H9 (cell line): Measurements from ENCODE around the gene OLA1. TPM values are rescaled to one million over a fixed set of nuclear protein-coding genes. Genes with fewer than 3 reads are reported as not detected.

ENCODE experiments used
- DNase-seq: peaks from one replicate; pipeline ENCODE4 v3.0.0-alpha.2; 2017
- H2AFZ ChIP-seq: one replicate; pipeline ENCODE4 v1.6.1; 2013; ENCODE audit warnings: mild to moderate bottlenecking, low read length, control low read depth, moderate library complexity
- H2AK5ac ChIP-seq: 2 replicates; pipeline ENCODE4 v1.6.1; 2013; ENCODE audit warnings: low read length, control low read depth, mixed read lengths; ENCODE audit not compliant: insufficient read length
- H2BK120ac ChIP-seq: one replicate; pipeline ENCODE4 v1.6.1; 2013; ENCODE audit warnings: low read depth, mild to moderate bottlenecking, low read length, control low read depth, inconsistent platforms; ENCODE audit not compliant: poor library complexity, severe bottlenecking
- H2BK12ac ChIP-seq: 2 replicates; pipeline ENCODE4 v1.6.1; 2013; ENCODE audit warnings: low read length, control low read depth, mixed read lengths, low read depth; ENCODE audit not compliant: insufficient read length
- H2BK15ac ChIP-seq: 2 replicates; pipeline ENCODE4 v1.6.1; 2013; ENCODE audit warnings: low read depth, low read length, control low read depth
- H2BK20ac ChIP-seq: one replicate; pipeline ENCODE4 v1.6.1; 2013; ENCODE audit warnings: low read depth, mild to moderate bottlenecking, low read length, control low read depth, inconsistent platforms; ENCODE audit not compliant: poor library complexity, severe bottlenecking
- H2BK5ac ChIP-seq: 2 replicates; pipeline ENCODE4 v1.6.1; 2013; ENCODE audit warnings: low read length, control low read depth, mixed read lengths; ENCODE audit not compliant: insufficient read length
- H3K14ac ChIP-seq: 2 replicates; pipeline ENCODE4 v1.6.1; 2013; ENCODE audit warnings: low read length, control low read depth; ENCODE audit not compliant: insufficient read depth
- H3K18ac ChIP-seq: 2 replicates; pipeline ENCODE4 v1.6.1; 2013; ENCODE audit warnings: low read depth, mild to moderate bottlenecking, mixed read lengths, low read length, control low read depth; ENCODE audit not compliant: insufficient read length
- H3K23ac ChIP-seq: 2 replicates; pipeline ENCODE4 v1.6.1; 2013; ENCODE audit warnings: low read length, control low read depth, mixed read lengths, low read depth; ENCODE audit not compliant: insufficient read length
- H3K23me2 ChIP-seq: 2 replicates; pipeline ENCODE4 v1.6.1; 2013; ENCODE audit warnings: low read depth, mild to moderate bottlenecking, mixed read lengths, low read length, control low read depth; ENCODE audit not compliant: insufficient read length, poor library complexity, severe bottlenecking
- H3K27ac ChIP-seq: 2 replicates; pipeline ENCODE4 v1.5.1; 2013; ENCODE audit warnings: low read length, control low read depth, mixed read lengths, low read depth; ENCODE audit not compliant: insufficient read length
- H3K27me3 ChIP-seq: 2 replicates; pipeline ENCODE4 v1.6.1; 2013; ENCODE audit warnings: low read length, control low read depth, inconsistent platforms; ENCODE audit not compliant: insufficient read depth
- H3K4ac ChIP-seq: 2 replicates; pipeline ENCODE4 v1.6.1; 2013; ENCODE audit warnings: low read depth, mild to moderate bottlenecking, control low read depth, inconsistent platforms, low read length, moderate library complexity
- H3K4me1 ChIP-seq: 2 replicates; pipeline ENCODE4 v1.6.1; 2013; ENCODE audit warnings: low read length, control low read depth, inconsistent platforms; ENCODE audit not compliant: insufficient read depth
- H3K4me2 ChIP-seq: 2 replicates; pipeline ENCODE4 v1.6.1; 2013; ENCODE audit warnings: low read length, control low read depth, mixed read lengths; ENCODE audit not compliant: insufficient read length, insufficient read depth
- H3K56ac ChIP-seq: 2 replicates; pipeline ENCODE4 v1.6.1; 2013; ENCODE audit warnings: low read depth, mild to moderate bottlenecking, mixed read lengths, low read length, control low read depth; ENCODE audit not compliant: insufficient read length
- H3K79me1 ChIP-seq: 2 replicates; pipeline ENCODE4 v1.6.1; 2013; ENCODE audit warnings: low read depth, mild to moderate bottlenecking, moderate library complexity, low read length, control low read depth, inconsistent platforms; ENCODE audit not compliant: insufficient read depth, poor library complexity, severe bottlenecking
- H3K79me2 ChIP-seq: 2 replicates; pipeline ENCODE4 v1.6.1; 2013; ENCODE audit warnings: low read length, control low read depth, inconsistent platforms; ENCODE audit not compliant: insufficient read depth
- H3K9ac ChIP-seq: 2 replicates; pipeline ENCODE4 v1.6.1; 2013; ENCODE audit warnings: low read length, control low read depth, mixed read lengths; ENCODE audit not compliant: insufficient read length; ENCODE audit errors: extremely low read depth
- H3K9me3 ChIP-seq: one replicate; pipeline ENCODE4 v1.6.1; 2013; ENCODE audit warnings: low read depth, low read length, inconsistent platforms; ENCODE audit not compliant: control insufficient read depth
- H3T11ph ChIP-seq: one replicate; pipeline ENCODE4 v1.6.1; 2013; ENCODE audit warnings: mild to moderate bottlenecking, low read length, control low read depth, inconsistent platforms
- H4K20me1 ChIP-seq: one replicate; pipeline ENCODE4 v1.6.1; 2013; ENCODE audit not compliant: control insufficient read depth, insufficient read length, insufficient read depth
- H4K5ac ChIP-seq: 2 replicates; pipeline ENCODE4 v1.6.1; 2013; ENCODE audit warnings: low read depth, mild to moderate bottlenecking, mixed read lengths, low read length, control low read depth; ENCODE audit not compliant: insufficient read length
- H4K8ac ChIP-seq: replicated peaks from 2 replicates; pipeline ENCODE4 v1.6.1; 2013; ENCODE audit warnings: low read length, control low read depth, mixed read lengths, low read depth; ENCODE audit not compliant: insufficient read length
- H4K91ac ChIP-seq: 2 replicates; pipeline ENCODE4 v1.6.1; 2013; ENCODE audit warnings: low read depth, mild to moderate bottlenecking, moderate library complexity, mixed read lengths, low read length, control low read depth; ENCODE audit not compliant: insufficient read length
- H3K27ac Mint-ChIP-seq, 3 experiments: 2 replicates in 2 of 3; 3 replicates in 1 of 3; pipeline ENCODE4 v1.8.0; 2020 to 2021; ENCODE audit warnings: mixed read lengths in 3 of 3, mild to moderate bottlenecking in 1 of 3, moderate library complexity in 1 of 3
- H3K27me3 Mint-ChIP-seq: 2 replicates; pipeline ENCODE4 v1.8.0; 2021; ENCODE audit warnings: low read depth, mild to moderate bottlenecking, moderate library complexity, mixed read lengths
- H3K36me3 Mint-ChIP-seq, 3 experiments: 2 replicates in 2 of 3; 3 replicates in 1 of 3; pipeline ENCODE4 v1.8.0; 2020 to 2021; ENCODE audit warnings: low read depth in 3 of 3, mixed read lengths in 3 of 3; ENCODE audit not compliant: insufficient read depth in 1 of 3
- H3K4me1 Mint-ChIP-seq, 2 experiments: 2 replicates each; pipeline ENCODE4 v1.8.0; 2020; ENCODE audit warnings: mixed read lengths in 2 of 2
- H3K4me3 Mint-ChIP-seq, 2 experiments: 2 replicates in 1 of 2; 3 replicates in 1 of 2; pipeline ENCODE4 v1.8.0; 2020 to 2021; ENCODE audit warnings: mild to moderate bottlenecking in 2 of 2, mixed read lengths in 2 of 2, moderate library complexity in 1 of 2
- H3K9me3 Mint-ChIP-seq, 2 experiments: 2 replicates in 1 of 2; 3 replicates in 1 of 2; pipeline ENCODE4 v1.8.0; 2020; ENCODE audit warnings: mild to moderate bottlenecking in 2 of 2, mixed read lengths in 2 of 2, moderate library complexity in 1 of 2
- CTCF ChIP-seq: fragments of 200-600 bp; sonication (generic); conservative IDR thresholded peaks from 3 replicates; pipeline ENCODE4 v1.8.0; 2021; ENCODE audit warnings: antibody characterized with exemption, mild to moderate bottlenecking
- WGBS: extraction: QIAGEN DNeasy Blood & Tissue Kit; methylation state at CpG from one replicate; pipeline ENCODE4 v1.1.7; 2013; ENCODE audit warnings: missing lambda C conversion rate, low lambda C conversion rate, mixed read lengths; ENCODE audit not compliant: insufficient read length; ENCODE audit errors: extremely low coverage; 5-methylcytosine and 5-hydroxymethylcytosine counted together
- total RNA-seq: library from RNA; stranded (reverse); gene quantifications from 2 replicates; pipeline ENCODE4 v1.2.1, GENCODE V29; 2021

Gene OLA1
- total RNA-seq, 1 experiment from 2014 or later = 133 TPM

GRCh38 chr2:174282441-174282840 lies 34.1 kb upstream of the OLA1 start:
- no peak overlapping the region for H3K4me2 ChIP-seq
- no peaks in the 10 kb centered on the region for H3K9me3 Mint-ChIP-seq
- no peak overlapping the region for H4K8ac ChIP-seq

More at GRCh38 chr2:174282441-174282840, 34.1 kb upstream of the OLA1 start:
- Histone ChIP-seq H3K18ac (no peak overlapping the region), H4K91ac (no peak overlapping the region), H2BK20ac (no peak overlapping the region), H3K79me1 (no peaks in the 10 kb centered on the region), H2BK12ac (no peak overlapping the region), H2AFZ (no peak overlapping the region), H3K4me1 (no peaks in the 10 kb centered on the region), H3K79me2 (no peaks in the 10 kb centered on the region), H3K9ac (no peak overlapping the region), H2BK15ac (no peak overlapping the region), H3K27me3 (no peaks in the 10 kb centered on the region), H3K23ac (no peak overlapping the region), H2BK120ac (no peak overlapping the region), H4K5ac (no peak overlapping the region), H3K56ac (no peak overlapping the region), H3K23me2 (no peaks in the 10 kb centered on the region), H3K4ac (no peak overlapping the region), H2BK5ac (no peak overlapping the region), H3T11ph (no peak overlapping the region), H3K27ac (no peak overlapping the region), H3K9me3 (no peaks in the 10 kb centered on the region), H3K14ac (no peak overlapping the region), H2AK5ac (no peak overlapping the region), H4K20me1 (no peaks in the 10 kb centered on the region)
- H3K27ac Mint-ChIP-seq = no peak overlapping the region
- H3K4me1 Mint-ChIP-seq = peaks cover 12 to 16% of the 10 kb centered on the region in 2 experiments
- no peak overlapping the region for H3K4me3 Mint-ChIP-seq
- DNase-seq = no peak
- no peaks in the 10 kb centered on the region for H3K36me3 Mint-ChIP-seq
- TF ChIP-seq CTCF = no peak
- WGBS = no CpG with 5 or more reads among the region's 2 CpGs
- H3K27me3 Mint-ChIP-seq = no peaks in the 10 kb centered on the region
